ENCODE data around the gene ARIH1.
A peak's percentile ranks its signal among the peaks of the same experiment; 100 is the strongest.

DNA sequence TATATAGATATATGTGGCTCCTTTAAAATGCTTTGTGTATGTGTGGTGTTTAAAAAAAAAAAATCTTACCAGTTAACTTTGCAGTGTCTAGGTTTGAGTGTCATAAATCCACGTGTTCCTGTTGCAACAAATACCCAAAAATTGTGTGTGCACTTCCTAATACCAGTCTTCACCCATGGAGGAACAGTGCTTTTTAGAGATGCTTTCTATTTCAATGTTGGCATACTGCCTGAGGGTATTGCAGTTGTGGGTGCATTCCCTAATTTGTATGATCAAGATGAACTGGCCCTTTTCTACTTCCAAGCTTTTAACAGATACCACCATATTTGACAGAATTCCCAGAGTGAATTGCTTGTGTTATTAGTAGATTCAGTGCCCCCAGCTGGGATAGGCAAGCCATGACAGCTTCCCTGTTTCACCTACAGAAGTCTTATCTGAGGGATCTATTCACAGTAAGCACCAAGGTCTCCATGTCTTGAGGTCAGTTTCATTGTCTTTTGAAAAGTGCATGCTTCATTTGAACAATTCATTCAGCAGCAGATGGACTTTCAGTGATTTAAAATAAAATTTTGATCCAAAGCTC, 111.4 kb downstream of the ARIH1 start:
- TF ChIP-seq, protein P1, sequence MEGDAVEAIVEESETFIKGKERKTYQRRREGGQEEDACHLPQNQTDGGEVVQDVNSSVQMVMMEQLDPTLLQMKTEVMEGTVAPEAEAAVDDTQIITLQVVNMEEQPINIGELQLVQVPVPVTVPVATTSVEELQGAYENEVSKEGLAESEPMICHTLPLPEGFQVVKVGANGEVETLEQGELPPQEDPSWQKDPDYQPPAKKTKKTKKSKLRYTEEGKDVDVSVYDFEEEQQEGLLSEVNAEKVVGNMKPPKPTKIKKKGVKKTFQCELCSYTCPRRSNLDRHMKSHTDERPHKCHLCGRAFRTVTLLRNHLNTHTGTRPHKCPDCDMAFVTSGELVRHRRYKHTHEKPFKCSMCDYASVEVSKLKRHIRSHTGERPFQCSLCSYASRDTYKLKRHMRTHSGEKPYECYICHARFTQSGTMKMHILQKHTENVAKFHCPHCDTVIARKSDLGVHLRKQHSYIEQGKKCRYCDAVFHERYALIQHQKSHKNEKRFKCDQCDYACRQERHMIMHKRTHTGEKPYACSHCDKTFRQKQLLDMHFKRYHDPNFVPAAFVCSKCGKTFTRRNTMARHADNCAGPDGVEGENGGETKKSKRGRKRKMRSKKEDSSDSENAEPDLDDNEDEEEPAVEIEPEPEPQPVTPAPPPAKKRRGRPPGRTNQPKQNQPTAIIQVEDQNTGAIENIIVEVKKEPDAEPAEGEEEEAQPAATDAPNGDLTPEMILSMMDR (IDR thresholded peaks at IDR 0.05), result peak; percentile 38; the same call in 1 of the 2 replicates
- no peak for TF ChIP-seq TCF7L2 (IDR thresholded peaks at IDR 0.05; ENCODE audit: low read depth, low read length)

Data from Panc1 (cell line).